Stimulated activated CD4-positive, alpha-beta T cell treated with anti-CD3 and anti-CD28 coated beads, Interleukin-15, amount 100 ng/mL, for 48 hours (primary cell): Measurements from ENCODE around the gene MSRB2.
"Not testable (repeated sequence)": the region's sequence is repeated elsewhere in the genome, so short reads cannot be mapped to it uniquely, and the experiment has no call there.

Source experiments
- DNase-seq, 2 donors: peaks; one replicate each; pipeline ENCODE4 v3.0.0-alpha.2; 2020; ENCODE audit warnings: low read depth in 2 of 2

Gene MSRB2

GRCh38 chr10:23095404-23095965 lies at the start of gene MSRB2:
TSS of gene MSRB2 (plus strand) at chr10:23095579. CDS start at chr10:23095609, 30 bp downstream.
- DNase-seq = peak; percentile 55 to 67

- DNase-seq = no peak
Measured at GRCh38 chr10:23046027-23046426, 49.4 kb upstream of the MSRB2 start.

- DNase-seq = no peak
Measured at GRCh38 chr10:23047201-23048050, 48.0 kb upstream of the MSRB2 start.

GRCh38 chr10:23048191-23048590 lies 47.2 kb upstream of the MSRB2 start:
- DNase-seq = no peak

DNA sequence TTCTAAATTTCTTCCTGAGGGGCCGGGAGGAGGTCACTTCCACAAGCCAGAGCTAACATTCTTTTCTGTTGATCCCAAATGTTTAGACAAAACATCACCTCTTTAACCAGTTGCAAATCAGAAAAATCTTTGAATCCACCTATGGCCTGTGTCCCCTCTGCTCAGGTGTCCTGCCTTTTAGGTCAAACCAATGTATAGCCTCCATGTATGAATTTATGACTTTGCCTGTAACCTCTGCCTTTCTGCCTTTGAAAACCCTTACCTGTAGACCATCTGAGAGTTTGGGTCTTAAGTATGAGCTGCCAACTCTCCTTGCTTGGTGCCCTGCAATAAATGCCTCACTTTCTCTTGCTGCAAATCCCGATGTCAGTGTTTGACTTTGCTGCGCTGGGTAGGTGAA lies 44.1 kb upstream of the MSRB2 start:
- DNase-seq = no peak

GRCh38 chr10:23051855-23052331 lies 43.5 kb upstream of the MSRB2 start:
- no peak for DNase-seq

DNA sequence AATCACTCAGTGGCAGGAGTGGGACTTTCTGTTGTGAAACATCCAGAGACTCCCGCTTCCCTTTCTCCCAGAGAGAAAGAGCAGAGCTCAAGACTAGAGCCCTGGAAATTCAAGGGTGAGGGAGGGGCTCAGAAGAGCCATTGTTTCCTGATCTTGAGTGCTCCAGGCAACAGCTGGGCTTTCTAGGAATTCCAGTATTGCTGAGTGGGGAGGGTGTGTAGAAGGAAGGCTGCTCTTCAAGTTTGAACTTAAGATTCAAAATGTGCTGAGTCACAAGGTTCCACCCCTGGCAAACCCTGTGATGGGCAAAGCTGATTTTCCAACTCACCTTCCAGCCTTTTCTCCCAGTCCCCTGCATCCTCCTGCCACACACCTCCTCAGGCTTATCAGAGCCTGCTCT lies 42.3 kb upstream of the MSRB2 start:
- no peak for DNase-seq

DNA sequence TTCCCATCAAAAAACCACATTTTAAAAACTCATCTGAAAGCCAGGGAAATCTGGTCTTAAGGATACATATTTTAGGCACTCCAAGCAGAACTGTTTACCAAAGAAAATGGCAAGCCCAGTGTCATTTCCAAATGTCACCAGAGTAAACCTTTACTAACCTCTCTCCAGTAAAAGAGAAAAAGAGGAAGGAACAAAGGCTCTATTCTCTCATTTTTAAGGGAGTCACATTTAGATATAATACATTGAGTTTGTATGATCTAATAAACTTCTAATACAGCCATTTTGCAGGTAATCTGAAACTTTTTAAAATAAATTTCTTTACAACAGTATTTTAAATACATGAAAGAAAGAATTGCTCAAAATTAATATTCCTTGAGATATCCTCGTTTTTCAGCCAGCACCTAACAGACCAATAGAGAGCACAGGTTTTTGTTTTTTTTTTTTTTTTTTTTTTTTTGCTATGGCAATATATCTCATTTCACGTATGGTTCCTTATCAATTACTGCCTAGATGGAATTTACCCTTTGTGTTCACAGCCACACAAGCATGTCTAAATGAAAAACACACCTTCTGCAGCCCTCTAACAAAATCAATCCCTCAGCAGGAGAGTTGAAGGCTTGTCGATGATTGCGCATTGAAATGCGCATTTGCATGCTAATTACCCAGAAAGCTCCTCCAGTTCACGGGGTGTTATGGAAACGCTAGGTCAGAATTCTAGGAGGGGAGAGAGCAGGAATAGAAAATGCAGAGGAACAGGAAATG lies 39.8 kb upstream of the MSRB2 start:
- DNase-seq = no peak

DNA sequence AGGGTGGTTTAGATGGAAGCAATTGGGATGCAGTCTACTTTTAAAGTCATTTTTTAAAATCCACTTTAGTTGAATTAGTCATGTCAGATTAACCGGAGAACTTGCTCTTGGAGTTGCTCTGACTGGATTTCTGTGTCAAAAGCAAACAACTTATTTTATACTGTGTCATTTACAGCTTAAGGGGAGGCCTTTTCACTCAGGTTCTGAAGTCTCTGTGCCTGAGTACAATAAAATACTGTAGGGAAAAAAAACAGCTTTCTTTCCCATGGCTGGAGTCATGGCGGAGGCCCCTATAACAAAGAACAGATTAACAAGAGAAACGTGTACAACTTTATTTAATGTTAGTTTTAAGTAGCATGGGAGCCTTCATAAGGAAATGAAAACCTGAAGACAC lies 39.2 kb upstream of the MSRB2 start:
- DNase-seq = no peak

GRCh38 chr10:23058366-23058765 lies 37.0 kb upstream of the MSRB2 start:
- no peak for DNase-seq

DNA sequence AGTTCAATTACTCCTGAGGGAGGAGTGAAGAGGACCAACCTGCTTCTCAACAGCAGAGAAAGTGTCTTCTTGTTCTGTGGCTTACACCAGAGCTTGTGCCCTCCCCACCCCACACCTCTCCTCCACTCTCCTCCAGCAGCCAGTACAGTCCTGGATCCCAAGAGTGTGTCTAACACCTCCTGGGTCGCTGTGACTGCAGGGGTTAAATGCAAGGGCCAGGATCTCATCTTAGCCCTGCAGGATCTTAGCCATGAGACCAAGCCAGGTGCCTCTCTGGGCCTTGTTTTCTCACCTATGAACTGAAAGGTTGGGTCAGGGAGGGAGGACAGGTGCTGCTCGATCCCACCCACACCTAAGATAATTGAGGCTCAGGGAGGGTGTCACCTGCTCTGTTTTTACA lies 34.5 kb upstream of the MSRB2 start:
- no peak for DNase-seq

DNA sequence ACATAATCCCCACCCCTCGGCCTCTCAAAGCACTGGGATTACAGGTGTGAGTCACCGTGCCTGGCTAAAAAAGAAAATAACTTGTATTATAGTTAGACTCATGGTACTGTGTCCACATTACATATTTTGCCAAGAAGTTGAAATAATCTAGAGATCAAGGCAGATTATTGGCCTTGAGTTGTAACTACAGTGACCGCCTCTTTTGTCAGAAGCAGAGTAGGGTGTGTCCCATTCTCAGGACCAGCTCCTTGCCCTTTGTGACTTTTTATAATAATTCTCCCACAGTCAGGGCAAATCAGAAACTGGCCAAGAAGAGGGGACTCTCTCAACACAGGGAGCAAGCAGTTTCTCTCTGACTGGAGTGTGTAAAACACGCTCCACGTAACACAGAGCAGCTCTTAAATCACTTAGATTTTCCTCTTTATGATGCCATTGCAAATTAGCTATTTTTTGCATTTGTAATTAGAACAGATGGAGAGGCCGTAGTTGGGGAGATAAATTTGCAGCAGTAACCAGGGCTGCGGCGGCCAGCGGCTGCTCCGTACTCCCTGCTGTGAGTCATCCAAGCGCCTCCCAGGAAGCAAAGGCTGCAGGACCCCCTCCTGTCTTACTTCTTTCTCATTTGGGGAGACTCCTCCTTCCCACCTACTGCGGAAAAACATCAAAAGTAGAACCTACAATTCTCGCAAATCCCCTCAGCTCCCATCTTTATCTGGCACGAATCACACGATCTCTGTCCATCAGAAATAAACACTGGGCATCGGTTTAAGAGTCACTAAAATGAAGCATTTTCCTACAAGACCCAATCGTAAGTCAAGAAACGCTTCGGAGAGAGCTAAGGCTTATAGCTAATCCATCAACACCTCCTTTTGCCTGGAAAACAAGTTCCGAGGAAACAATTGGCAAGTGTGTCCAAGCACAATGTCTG lies 32.1 kb upstream of the MSRB2 start:
- no peak for DNase-seq

GRCh38 chr10:23063973-23064812 lies 31.2 kb upstream of the MSRB2 start:
- DNase-seq = no peak

DNA sequence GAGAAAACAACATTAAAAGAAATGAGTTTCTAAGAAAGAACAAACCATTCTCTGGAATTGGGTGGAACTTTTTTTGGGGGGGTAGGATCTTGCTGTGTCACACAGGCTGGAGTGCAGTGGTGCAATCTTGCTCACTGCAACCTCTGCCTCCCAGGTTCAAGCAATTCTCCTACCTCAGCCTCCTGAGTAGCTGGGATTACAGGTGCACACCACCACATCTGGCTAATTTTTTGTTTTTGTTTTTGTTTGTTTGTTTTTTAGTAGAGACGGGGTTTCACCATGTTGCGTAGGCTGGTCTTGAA lies 30.6 kb upstream of the MSRB2 start:
- not testable (repeated sequence) for DNase-seq

DNA sequence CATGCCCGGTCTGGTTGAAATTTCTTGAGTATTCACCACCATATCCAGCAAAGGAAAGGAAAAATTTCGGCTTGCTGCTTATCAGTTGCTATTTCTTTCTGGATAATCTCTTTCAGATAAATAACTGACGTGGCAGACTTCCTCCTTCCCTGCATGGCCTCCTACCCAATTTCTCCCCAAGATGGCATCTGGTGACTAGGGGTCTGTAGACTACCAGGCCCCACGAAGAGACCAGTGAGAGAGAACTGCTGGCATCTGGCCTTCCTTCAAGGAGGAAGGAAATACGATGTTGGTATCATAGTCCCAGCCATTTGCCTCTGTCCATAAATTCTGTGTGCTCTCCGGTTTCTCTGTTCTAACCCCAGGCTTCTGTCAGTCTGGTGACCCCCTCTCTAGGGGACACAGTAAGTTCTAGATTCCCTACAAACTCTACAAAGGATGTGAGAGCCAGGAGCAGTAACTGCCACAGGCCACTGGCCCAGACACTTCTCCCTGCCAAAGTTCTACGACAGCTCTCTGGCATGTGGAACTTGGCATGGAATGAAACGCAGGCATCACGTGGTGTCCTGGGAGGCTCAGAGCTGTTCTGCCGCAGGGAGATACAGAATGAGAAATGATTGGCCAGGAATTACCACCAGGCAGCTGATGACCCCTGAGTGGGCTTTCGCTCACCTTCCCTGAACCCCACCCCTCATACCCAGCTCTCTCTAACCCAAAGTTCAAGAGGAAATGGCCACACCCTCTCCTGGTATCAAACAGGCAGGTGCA lies 30.0 kb upstream of the MSRB2 start:
- DNase-seq = no peak

DNA sequence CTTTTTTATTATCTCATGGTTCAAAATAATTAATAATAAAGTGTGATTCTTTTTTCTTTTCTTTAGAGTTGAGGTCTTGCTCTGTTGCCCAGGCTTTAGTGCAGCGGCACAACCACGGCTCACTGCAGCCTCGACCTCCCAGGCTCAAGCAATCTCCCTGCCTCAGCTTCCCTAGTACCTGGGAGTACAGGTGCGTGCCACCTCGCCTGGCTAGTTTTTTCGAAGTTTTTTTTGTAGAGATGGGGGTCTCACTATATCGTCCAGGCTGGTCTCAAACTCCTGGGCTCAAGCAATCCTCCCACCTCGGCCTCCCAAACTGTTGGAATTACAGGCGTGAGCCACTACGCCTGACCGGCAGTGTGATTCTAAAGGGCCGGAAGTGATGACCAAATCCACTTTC lies 28.0 kb upstream of the MSRB2 start:
- DNase-seq = no peak

- DNase-seq = peak; percentile 34 to 50
Measured at GRCh38 chr10:23067939-23068775, 27.2 kb upstream of the MSRB2 start.

- no peak for DNase-seq
Measured at GRCh38 chr10:23069019-23069815, 26.2 kb upstream of the MSRB2 start.
